GM21737 (cell line): ENCODE data around the gene XDH.

Experiments used
- ATAC-seq: cut with Tn5 transposase; IDR thresholded peaks from one replicate; pipeline ENCODE4 v1.9.1; 2021; ENCODE audit warnings: mild to moderate bottlenecking, moderate library complexity; ENCODE audit not compliant: unreplicated experiment

XDH gene

GRCh38 chr2:31414601-31415241 is at the start of gene XDH:
TSS of gene XDH (minus strand) at chr2:31414742. CDS start at chr2:31414666, 76 bp downstream.
- ATAC-seq = no peak

GRCh38 chr2:31457651-31458050 is 43.1 kb upstream of the XDH start:
- ATAC-seq = no peak

- ATAC-seq = no peak
These were observed 32.3 kb upstream of the XDH start for GRCh38 chr2:31446848-31447247.

- ATAC-seq = no peak
These were observed 27.8 kb upstream of the XDH start for GRCh38 chr2:31442376-31442775.

- ATAC-seq = no peak
These were observed 26.2 kb upstream of the XDH start for GRCh38 chr2:31440764-31441163.

GRCh38 chr2:31434911-31435310 is 20.4 kb upstream of the XDH start:
- no peak for ATAC-seq

GRCh38 chr2:31433541-31433940 is 19.0 kb upstream of the XDH start:
- no peak for ATAC-seq

- ATAC-seq = no peak
These were observed 16.1 kb upstream of the XDH start for GRCh38 chr2:31430439-31431165.

GRCh38 chr2:31429759-31430438 is 15.4 kb upstream of the XDH start:
- no peak for ATAC-seq

- ATAC-seq = no peak
These were observed 14.5 kb upstream of the XDH start for GRCh38 chr2:31429040-31429439.

GRCh38 chr2:31428001-31428418 is 13.5 kb upstream of the XDH start:
- no peak for ATAC-seq

- ATAC-seq = no peak
These were observed 11.6 kb upstream of the XDH start for GRCh38 chr2:31426096-31426495.

- ATAC-seq = no peak
These were observed 7.1 kb upstream of the XDH start for GRCh38 chr2:31421634-31422033.

GRCh38 chr2:31420936-31421335 is 6.4 kb upstream of the XDH start:
- ATAC-seq = no peak

GRCh38 chr2:31419386-31419785 is 4.8 kb upstream of the XDH start:
- no peak for ATAC-seq

GRCh38 chr2:31415421-31415820 is 879 bp upstream of the XDH start:
- no peak for ATAC-seq

GRCh38 chr2:31413862-31414550 is 536 bp downstream of the XDH start:
- ATAC-seq = no peak

GRCh38 chr2:31413025-31413424 is 1.5 kb downstream of the XDH start:
- no peak for ATAC-seq

- no peak for ATAC-seq
These were observed 2.8 kb downstream of the XDH start for GRCh38 chr2:31411771-31412170.

- no peak for ATAC-seq
These were observed 7.8 kb downstream of the XDH start for GRCh38 chr2:31406593-31407385.

- no peak for ATAC-seq
These were observed 9.7 kb downstream of the XDH start for GRCh38 chr2:31404827-31405226.
